Ovary (tissue), 9 donors: ENCODE results near the gene CASP6. TPM values are rescaled to one million over a fixed set of nuclear protein-coding genes. Genes with fewer than 3 reads are reported as not detected.

Experiments
- DNase-seq, 5 donors: peaks; one replicate each; pipeline ENCODE4 v3.0.0-alpha.2; 2019 to 2020
- H3K27ac ChIP-seq, 2 donors: fragments of 200-600 bp; one replicate each; pipeline versions ENCODE4 v1.5.1 to v1.8.0; 2019 to 2022
- H3K27me3 ChIP-seq: fragments of 200-600 bp; one replicate; pipeline ENCODE4 v1.8.0; 2022
- H3K36me3 ChIP-seq: fragments of 200-600 bp; sonication (generic); one replicate; pipeline ENCODE4 v1.5.1; 2019
- H3K4me1 ChIP-seq: one replicate; pipeline ENCODE4 v1.8.1; 2013; ENCODE audit warnings: mild to moderate bottlenecking, moderate library complexity; ENCODE audit not compliant: insufficient read depth
- H3K4me3 ChIP-seq: fragments of 200-600 bp; sonication (generic); one replicate; pipeline ENCODE4 v1.5.1; 2017
- H3K9me3 ChIP-seq, 2 donors: fragments of 200-600 bp in 1 of 2; sonication (generic) in 1 of 2; one replicate each; pipeline versions ENCODE4 v1.5.1 to v1.8.1; 2013 to 2019; ENCODE audit warnings: mild to moderate bottlenecking in 1 of 2, moderate library complexity in 1 of 2
- CTCF ChIP-seq, 3 donors: fragments of 450-650 bp in 2 of 3; fragments of 200-600 bp in 1 of 3; IDR thresholded peaks; one replicate each; pipeline versions ENCODE4 v1.5.1 to v1.8.0; 2016 to 2022; ENCODE audit warnings: antibody characterized with exemption in 3 of 3, mild to moderate bottlenecking in 1 of 3
- EP300 ChIP-seq: sonication (generic); formaldehyde crosslinking; IDR thresholded peaks from one replicate; pipeline ENCODE4 v1.6.1; 2017; ENCODE audit warnings: antibody characterized with exemption
- POLR2A ChIP-seq: fragments of 450-650 bp; IDR thresholded peaks from one replicate; pipeline ENCODE4 v1.6.1; 2017; ENCODE audit warnings: antibody characterized with exemption, mild to moderate bottlenecking, moderate library complexity
- WGBS, 3 donors: extraction: QIAGEN DNeasy Blood & Tissue Kit in 1 of 3; methylation state at CpG; one replicate each; pipeline versions ENCODE4 v1.1.5 to v1.1.7; 2013 to 2017; 5-methylcytosine and 5-hydroxymethylcytosine counted together
- intact Hi-C, 4 donors: fragments of 100-400 bp; cut with DNase I; formaldehyde crosslinking; loops; one replicate each; pipeline versions ENCODE4 v1.11.0 to v1.15.1; 2022 to 2023
- polyA plus RNA-seq, 2 donors: library from polyadenylated mRNA; stranded (reverse); fragments of 200-250 nt in 1 of 2; fragments of 350-450 nt in 1 of 2; fragmentation: Illumina TruSeq in 1 of 2; extraction: RNeasy Lipid Tissue Mini Kit (QIAGEN cat#74804) in 1 of 2; gene quantifications; one replicate each; pipeline ENCODE4 v1.2.3, GENCODE V29; 2013 to 2014
- total RNA-seq, 7 donors: library from RNA; depleted of rRNA in 2 of 7; stranded (reverse); fragments of >200 nt in 2 of 7; fragmentation: NEBNext Ultra II Directional in 3 of 7; extraction: Animal tissue kit (Norgen Biotek cat#: 25700) in 3 of 7; gene quantifications; one replicate each; pipeline versions ENCODE4 v1.1.0 to v1.2.4, GENCODE V29; 2016 to 2023
- donor health status: DM: no; HTN: no; CAD: no; lungs with moderate emphysema.
- donor health status: DM: no; HTN: no; CAD: no.
- donor health status: Bipolar disorder and iron deficiency.
- donor health status: DM: yes; HTN: yes; CAD: no.
- donor health status: DM: no; HTN: no; CAD: no.
- donor health status: DM: yes; HTN: yes; CAD: no.

CASP6 gene
- total and polyA plus RNA-seq, 9 donors = 11.2 to 29.0 (median 13.4) TPM

- Histone ChIP-seq H3K4me1 (no peaks in the 10 kb centered on the region), H3K9me3 (no peaks in the 10 kb centered on the region), H3K36me3 (no peaks in the 10 kb centered on the region), H3K4me3 (no peak overlapping the region), H3K27me3 (no peaks in the 10 kb centered on the region), H3K27ac (no peak overlapping the region)
- intact Hi-C loops = no loop called here
- no peak for TF ChIP-seq POLR2A
- no peak for TF ChIP-seq EP300
- TF ChIP-seq CTCF (IDR thresholded peaks at IDR 0.05) = no peak
- DNase-seq = no peak
Observed at GRCh38 chr4:109672169-109672930, 30.9 kb downstream of the CASP6 start.

- no peak overlapping the region for H3K4me3 ChIP-seq
Observed at GRCh38 chr4:109671350-109671749, 31.9 kb downstream of the CASP6 start.

GRCh38 chr4:109665783-109666485 lies 37.3 kb downstream of the CASP6 start:
- Histone ChIP-seq H3K36me3 (no peaks in the 10 kb centered on the region), H3K27me3 (no peaks in the 10 kb centered on the region), H3K4me1 (no peaks in the 10 kb centered on the region), H3K4me3 (no peak overlapping the region), H3K27ac (no peak overlapping the region), H3K9me3 (no peaks in the 10 kb centered on the region)
- DNase-seq = no peak
- intact Hi-C loops = no loop called here
- WGBS, 3 donors = 73 to 79% (median 74%) methylated on average over 5 of the region's 5 CpGs
- no peak for TF ChIP-seq EP300
- TF ChIP-seq POLR2A = no peak
- no peak for TF ChIP-seq CTCF (IDR thresholded peaks at IDR 0.05)

More at GRCh38 chr4:109671350-109671749, 31.9 kb downstream of the CASP6 start:
- no peak overlapping the region for H3K27ac ChIP-seq
- no peaks in the 10 kb centered on the region for H3K27me3 ChIP-seq
- no peaks in the 10 kb centered on the region for H3K9me3 ChIP-seq
- H3K36me3 ChIP-seq = no peaks in the 10 kb centered on the region
- no peak for TF ChIP-seq CTCF (IDR thresholded peaks at IDR 0.05)
- no peak for TF ChIP-seq EP300
- intact Hi-C loops = no loop called here
- no peaks in the 10 kb centered on the region for H3K4me1 ChIP-seq
- no peak for DNase-seq

GRCh38 chr4:109662771-109663170 lies 40.5 kb downstream of the CASP6 start:
- no peaks in the 10 kb centered on the region for H3K9me3 ChIP-seq
- intact Hi-C loops = no loop called here
- no peak for DNase-seq
- WGBS, 3 donors = 59 to 73% (median 64%) methylated on average over 3 of the region's 3 CpGs
- H3K36me3 ChIP-seq = no peaks in the 10 kb centered on the region
- H3K4me1 ChIP-seq = no peaks in the 10 kb centered on the region
- H3K27ac ChIP-seq = no peak overlapping the region
- TF ChIP-seq POLR2A = no peak
- TF ChIP-seq EP300 = no peak
- TF ChIP-seq CTCF (IDR thresholded peaks at IDR 0.05) = no peak
- H3K27me3 ChIP-seq = no peaks in the 10 kb centered on the region
- H3K4me3 ChIP-seq = no peak overlapping the region
